Activated B cell treated with CpG ODN at 0.5 μM for 24 hours (primary cell): ENCODE measurements around the gene FIS1. TPM values are rescaled to one million over a fixed set of nuclear protein-coding genes. Genes with fewer than 3 reads are reported as not detected.
A peak's percentile ranks its signal among the peaks of the same experiment; 100 is the strongest.

ENCODE experiments used
- ATAC-seq: fragments of 200-7000 bp; cut with Tn5 transposase; one replicate; pipeline ENCODE4 v1.10.0; 2021; ENCODE audit warnings: low read depth, mild to moderate bottlenecking, moderate library complexity
- CTCF ChIA-PET: fragments of 350-600 bp; sonication (Branson Sonifier 250); formaldehyde crosslinking; loops from one replicate; lab custom pipeline; 2021; ENCODE audit warnings: antibody characterized with exemption; lab: Charles Lee
- POLR2A ChIA-PET: fragments of 350-600 bp; sonication (Branson Sonifier 250); formaldehyde crosslinking; loops from one replicate; lab custom pipeline; 2021; ENCODE audit warnings: antibody characterized with exemption; lab: Charles Lee
- DNase-seq: peaks from one replicate; pipeline ENCODE4 v3.0.0; 2022
- H3K27ac Mint-ChIP-seq: one replicate; pipeline ENCODE4 v1.8.0; 2020; ENCODE audit warnings: mixed read lengths
- H3K27me3 Mint-ChIP-seq: one replicate; pipeline ENCODE4 v1.8.0; 2021; ENCODE audit warnings: mixed read lengths
- H3K36me3 Mint-ChIP-seq: one replicate; pipeline ENCODE4 v1.8.0; 2021; ENCODE audit warnings: low read depth, mixed read lengths
- H3K4me1 Mint-ChIP-seq: one replicate; pipeline ENCODE4 v1.8.0; 2021; ENCODE audit warnings: mixed read lengths
- H3K4me3 Mint-ChIP-seq: one replicate; pipeline ENCODE4 v1.8.0; 2020; ENCODE audit warnings: mild to moderate bottlenecking, mixed read lengths
- H3K9me3 Mint-ChIP-seq: one replicate; pipeline ENCODE4 v1.8.0; 2020; ENCODE audit warnings: mixed read lengths
- intact Hi-C: fragments of 100-400 bp; cut with micrococcal nuclease; formaldehyde crosslinking; loops from one replicate; pipeline ENCODE4 v1.15.1; 2024
- total RNA-seq: library from RNA; stranded (reverse); gene quantifications from 2 replicates; pipeline ENCODE4 v1.2.3, GENCODE V29; 2022
- TF ChIP-seq, protein P1 (sequence below): fragments of 200-600 bp; IDR thresholded peaks from one replicate; pipeline ENCODE4 v1.8.0; 2022; ENCODE audit warnings: antibody characterized with exemption, mild to moderate bottlenecking

The FIS1 gene
- total RNA-seq, 1 donor from 2014 or later: 113 TPM

GRCh38 chr7:101222275-101222830, 22.5 kb downstream of the FIS1 start:
- CTCF ChIA-PET: no interaction called here
- no peak for ATAC-seq
- TF ChIP-seq, protein P1, sequence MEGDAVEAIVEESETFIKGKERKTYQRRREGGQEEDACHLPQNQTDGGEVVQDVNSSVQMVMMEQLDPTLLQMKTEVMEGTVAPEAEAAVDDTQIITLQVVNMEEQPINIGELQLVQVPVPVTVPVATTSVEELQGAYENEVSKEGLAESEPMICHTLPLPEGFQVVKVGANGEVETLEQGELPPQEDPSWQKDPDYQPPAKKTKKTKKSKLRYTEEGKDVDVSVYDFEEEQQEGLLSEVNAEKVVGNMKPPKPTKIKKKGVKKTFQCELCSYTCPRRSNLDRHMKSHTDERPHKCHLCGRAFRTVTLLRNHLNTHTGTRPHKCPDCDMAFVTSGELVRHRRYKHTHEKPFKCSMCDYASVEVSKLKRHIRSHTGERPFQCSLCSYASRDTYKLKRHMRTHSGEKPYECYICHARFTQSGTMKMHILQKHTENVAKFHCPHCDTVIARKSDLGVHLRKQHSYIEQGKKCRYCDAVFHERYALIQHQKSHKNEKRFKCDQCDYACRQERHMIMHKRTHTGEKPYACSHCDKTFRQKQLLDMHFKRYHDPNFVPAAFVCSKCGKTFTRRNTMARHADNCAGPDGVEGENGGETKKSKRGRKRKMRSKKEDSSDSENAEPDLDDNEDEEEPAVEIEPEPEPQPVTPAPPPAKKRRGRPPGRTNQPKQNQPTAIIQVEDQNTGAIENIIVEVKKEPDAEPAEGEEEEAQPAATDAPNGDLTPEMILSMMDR: no peak

DNA sequence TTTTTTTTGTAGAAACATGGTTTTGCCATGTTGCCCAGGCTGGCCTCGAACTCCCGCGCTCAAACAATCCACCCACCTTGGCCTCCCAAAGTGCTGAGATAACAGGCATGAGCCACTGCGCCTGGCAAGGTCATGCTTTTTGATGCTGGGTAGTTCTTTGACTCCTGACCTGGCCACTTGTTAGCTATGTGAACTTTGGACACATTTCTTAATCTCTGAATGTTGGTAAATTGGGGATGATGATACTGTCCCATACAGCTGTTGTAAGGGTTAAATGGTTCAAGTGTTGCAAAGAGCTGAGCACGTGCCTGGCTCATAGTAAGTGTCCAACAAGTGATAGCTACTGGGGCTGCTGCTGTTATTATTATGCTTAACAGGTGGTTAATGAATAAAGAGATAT, 24.6 kb downstream of the FIS1 start:
- intact Hi-C loops: no loop called here
- CTCF ChIA-PET: interaction anchor here (0.9 to 1.2 kb wide), 2 partner anchors 62 to 76 kb away, joined by 3 read pairs; no protein-coding TSS in a partner anchor
- POLR2A ChIA-PET: no interaction called here
- Mint-ChIP-seq H3K27ac (no peak overlapping the region), H3K9me3 (no peaks in the 10 kb centered on the region), H3K4me3 (no peak overlapping the region), H3K36me3 (peaks cover 58% of the 10 kb centered on the region), H3K27me3 (no peaks in the 10 kb centered on the region), H3K4me1 (peaks cover 30% of the 10 kb centered on the region)
- TF ChIP-seq, protein P1: no peak
- no peak for ATAC-seq
- DNase-seq: no peak

More at GRCh38 chr7:101222275-101222830, 22.5 kb downstream of the FIS1 start:
- Mint-ChIP-seq H3K4me3 (no peak overlapping the region), H3K27ac (no peak overlapping the region), H3K9me3 (no peaks in the 10 kb centered on the region), H3K4me1 (peaks cover 21% of the 10 kb centered on the region), H3K27me3 (no peaks in the 10 kb centered on the region), H3K36me3 (peaks cover 60% of the 10 kb centered on the region)
- POLR2A ChIA-PET: no interaction called here
- DNase-seq: no peak
- intact Hi-C loops: no loop called here

GRCh38 chr7:101218236-101219125, 26.4 kb downstream of the FIS1 start:
- ATAC-seq (no peak), DNase-seq (no peak)
- H3K4me3 Mint-ChIP-seq: peak overlapping the region; percentile 94
- ChIA-PET POLR2A (interaction anchor here (0.9 to 3.3 kb wide), 9 partner anchors 19 to 1713 kb away, joined by 3 to 44 read pairs (median 4); partner anchors contain the start of genes CLDN15, FIS1, UFSP1 and VGF), CTCF (interaction anchor here (1.6 to 1.9 kb wide), 4 partner anchors 26 to 74 kb away, joined by 7 to 29 read pairs (median 10); partner anchors contain the start of gene FIS1)
- no peaks in the 10 kb centered on the region for H3K27me3 Mint-ChIP-seq
- peaks cover 53% of the 10 kb centered on the region for H3K36me3 Mint-ChIP-seq
- TF ChIP-seq, protein P1: no peak
- intact Hi-C loops: loop anchor here (1.0 to 5.0 kb wide), 6 partner anchors 26 to 1144 kb away; partner anchors contain the start of gene VGF
- peak overlapping the region; percentile 84 for H3K27ac Mint-ChIP-seq
- peaks cover 30% of the 10 kb centered on the region for H3K4me1 Mint-ChIP-seq
- no peaks in the 10 kb centered on the region for H3K9me3 Mint-ChIP-seq

- Mint-ChIP-seq H3K27me3 (no peaks in the 10 kb centered on the region), H3K36me3 (peaks cover 44% of the 10 kb centered on the region), H3K4me3 (peak within 1 kb of the TSS; percentile 94), H3K4me1 (peaks cover 30% of the 10 kb centered on the region), H3K27ac (peak within 1 kb of the TSS; percentile 84), H3K9me3 (no peaks in the 10 kb centered on the region)
- ChIA-PET CTCF (interaction anchor here (0.7 to 1.9 kb wide), 6 partner anchors 12 to 73 kb away, joined by 3 to 29 read pairs (median 7); partner anchors contain the start of gene FIS1), POLR2A (interaction anchor here (0.6 to 3.3 kb wide), 16 partner anchors 8 to 1712 kb away, joined by 3 to 44 read pairs (median 4); partner anchors contain the start of genes CLDN15, CUX1, FIS1 and NAT16)
- intact Hi-C loops: loop anchor here (1.0 to 5.0 kb wide), 7 partner anchors 25 to 1145 kb away; partner anchors contain the start of genes IFT22 and VGF
- TF ChIP-seq, protein P1: no peak
- DNase-seq (peak; percentile 82), ATAC-seq (peak; percentile 77)
These were observed 27.3 kb downstream of the FIS1 start, which contains the start of the genes PLOD3 and ZNHIT1 for GRCh38 chr7:101217388-101218235. PLOD3 (minus strand) TSS chr7:101217581; CDS start chr7:101217274, 307 bp downstream. ZNHIT1 (plus strand) TSS chr7:101218165; CDS start chr7:101218196, 31 bp downstream.
